HG03378 (cell line): ENCODE data around the gene HDAC8.
A peak's percentile ranks its signal among the peaks of the same experiment; 100 is the strongest.
"Not testable (repeated sequence)": the region's sequence is repeated elsewhere in the genome, so short reads cannot be mapped to it uniquely, and the experiment has no call there.

Experiments used
- ATAC-seq: cut with Tn5 transposase; IDR thresholded peaks from one replicate; pipeline ENCODE4 v1.9.1; 2021; ENCODE audit warnings: mild to moderate bottlenecking, moderate library complexity; ENCODE audit not compliant: unreplicated experiment

The HDAC8 gene

GRCh38 chrX:72572248-72573157, at the start of gene HDAC8:
Gene HDAC8 (minus strand): TSS chrX:72572843. CDS start chrX:72572761, 82 bp downstream.
- ATAC-seq: peak; percentile 96

- ATAC-seq: peak; percentile 93
Observed at GRCh38 chrX:72621625-72622485, 49.2 kb upstream of the HDAC8 start.

- no peak for ATAC-seq
Observed at GRCh38 chrX:72621163-72621562, 48.5 kb upstream of the HDAC8 start.

- no peak for ATAC-seq
Observed at GRCh38 chrX:72620550-72621145, 48.0 kb upstream of the HDAC8 start.

- no peak for ATAC-seq
Observed at GRCh38 chrX:72609313-72609712, 36.7 kb upstream of the HDAC8 start.

- no peak for ATAC-seq
Observed at GRCh38 chrX:72604705-72605104, 32.1 kb upstream of the HDAC8 start.

GRCh38 chrX:72604112-72604511, 31.5 kb upstream of the HDAC8 start:
- peak; percentile 66 for ATAC-seq

GRCh38 chrX:72591038-72591437, 18.4 kb upstream of the HDAC8 start:
- not testable (repeated sequence) for ATAC-seq

- no peak for ATAC-seq
Observed at GRCh38 chrX:72584163-72584562, 11.5 kb upstream of the HDAC8 start.

GRCh38 chrX:72576141-72576894, 3.7 kb upstream of the HDAC8 start:
- no peak for ATAC-seq

GRCh38 chrX:72573158-72573511, 492 bp upstream of the HDAC8 start:
- ATAC-seq: peak; percentile 15

- ATAC-seq: no peak
Observed at GRCh38 chrX:72569786-72570185, 2.9 kb downstream of the HDAC8 start.

GRCh38 chrX:72568406-72569092, 4.1 kb downstream of the HDAC8 start:
- no peak for ATAC-seq

- ATAC-seq: no peak
Observed at GRCh38 chrX:72566448-72566847, 6.2 kb downstream of the HDAC8 start.

- ATAC-seq: not testable (repeated sequence)
Observed at GRCh38 chrX:72559655-72560054, 13.0 kb downstream of the HDAC8 start.

GRCh38 chrX:72554448-72555140, 18.0 kb downstream of the HDAC8 start:
- no peak for ATAC-seq

GRCh38 chrX:72552443-72552842, 20.2 kb downstream of the HDAC8 start:
- not testable (repeated sequence) for ATAC-seq

- no peak for ATAC-seq
Observed at GRCh38 chrX:72545990-72546389, 26.7 kb downstream of the HDAC8 start.

GRCh38 chrX:72540318-72540717, 32.3 kb downstream of the HDAC8 start:
- ATAC-seq: no peak
